ENCODE data around the gene UBE3B. TPM values are rescaled to one million over a fixed set of nuclear protein-coding genes. Genes with fewer than 3 reads are reported as not detected.

The UBE3B gene
- total RNA-seq, 1 experiment from 2014 or later: 48.0 TPM

DNA sequence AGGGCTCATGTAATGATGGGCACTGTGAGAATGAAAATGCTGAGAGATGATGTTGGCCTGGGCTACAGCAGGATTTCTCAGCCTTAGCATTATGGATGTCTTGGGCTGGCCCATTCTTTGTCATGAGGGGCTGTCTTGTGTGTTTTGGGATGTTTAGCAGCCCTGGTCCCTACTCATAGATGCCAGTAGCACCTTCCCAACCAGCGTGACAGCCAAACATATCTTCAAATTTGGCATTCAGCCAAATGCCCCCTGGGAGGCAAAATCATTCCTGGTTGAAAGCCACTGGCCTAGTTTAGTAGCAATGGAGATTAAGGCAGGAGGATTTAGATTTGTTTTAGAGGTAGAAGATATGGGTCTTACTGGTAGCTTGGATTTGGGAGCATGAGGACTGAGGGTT lies 26.6 kb downstream of the UBE3B start:
- intact Hi-C loops (cut with micrococcal nuclease; ENCODE audit: unreplicated experiment): no loop called here
- peaks cover 9% of the 10 kb centered on the region; the same call in 1 of the 2 replicates for H3K36me3 ChIP-seq (ENCODE audit: low read depth)

DNA sequence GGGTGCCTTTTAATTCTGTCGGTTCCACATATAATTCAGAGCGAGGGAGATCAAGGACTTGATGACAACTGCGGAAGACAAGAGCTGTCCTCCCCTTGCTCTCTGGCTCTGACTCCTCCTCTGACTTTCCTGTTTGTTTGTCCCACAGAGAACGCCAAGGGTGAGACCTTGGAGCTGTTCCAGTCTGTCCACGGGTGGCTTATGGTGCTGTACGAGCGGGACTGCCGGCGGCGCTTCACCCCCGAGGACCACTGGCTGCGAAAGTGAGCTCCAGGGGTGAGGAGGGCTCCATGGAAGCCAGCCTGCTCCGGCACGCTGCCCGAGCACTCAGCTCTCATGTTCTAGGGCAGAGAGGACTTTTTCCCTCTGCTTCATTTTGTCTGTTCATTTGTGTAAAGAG lies 32.8 kb downstream of the UBE3B start:
- no TSS peak for BruUV-seq (replicated peaks)

More for the DNA sequence above, 26.6 kb downstream of the UBE3B start:
- H3K9me2 ChIP-seq (ENCODE audit: insufficient read depth): no peaks in the 10 kb centered on the region
- H3K4me3 ChIP-seq: no peak overlapping the region
- TF ChIP-seq EZH2 (IDR thresholded peaks at IDR 0.05; ENCODE audit: low read depth): no peak
- TF ChIP-seq, protein P1, sequence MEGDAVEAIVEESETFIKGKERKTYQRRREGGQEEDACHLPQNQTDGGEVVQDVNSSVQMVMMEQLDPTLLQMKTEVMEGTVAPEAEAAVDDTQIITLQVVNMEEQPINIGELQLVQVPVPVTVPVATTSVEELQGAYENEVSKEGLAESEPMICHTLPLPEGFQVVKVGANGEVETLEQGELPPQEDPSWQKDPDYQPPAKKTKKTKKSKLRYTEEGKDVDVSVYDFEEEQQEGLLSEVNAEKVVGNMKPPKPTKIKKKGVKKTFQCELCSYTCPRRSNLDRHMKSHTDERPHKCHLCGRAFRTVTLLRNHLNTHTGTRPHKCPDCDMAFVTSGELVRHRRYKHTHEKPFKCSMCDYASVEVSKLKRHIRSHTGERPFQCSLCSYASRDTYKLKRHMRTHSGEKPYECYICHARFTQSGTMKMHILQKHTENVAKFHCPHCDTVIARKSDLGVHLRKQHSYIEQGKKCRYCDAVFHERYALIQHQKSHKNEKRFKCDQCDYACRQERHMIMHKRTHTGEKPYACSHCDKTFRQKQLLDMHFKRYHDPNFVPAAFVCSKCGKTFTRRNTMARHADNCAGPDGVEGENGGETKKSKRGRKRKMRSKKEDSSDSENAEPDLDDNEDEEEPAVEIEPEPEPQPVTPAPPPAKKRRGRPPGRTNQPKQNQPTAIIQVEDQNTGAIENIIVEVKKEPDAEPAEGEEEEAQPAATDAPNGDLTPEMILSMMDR (conservative IDR thresholded peaks at IDR 0.05): no peak
- H2AFZ ChIP-seq: no peak overlapping the region
- H3K27me3 ChIP-seq (ENCODE audit: insufficient read depth, low read depth): no peaks in the 10 kb centered on the region
- ChIA-PET POLR2A (ENCODE audit: unreplicated experiment) (no interaction called here), CTCF (interaction anchor here (0.6 kb wide), 1 partner anchor 85 kb away, joined by 3 read pairs; no protein-coding TSS in a partner anchor)
- H3K4me2 ChIP-seq: no peak overlapping the region
- H3K9me3 ChIP-seq (ENCODE audit: insufficient read depth, low read depth): no peaks in the 10 kb centered on the region
- H4K20me1 ChIP-seq (ENCODE audit: insufficient read depth): no peaks in the 10 kb centered on the region
- no TSS peak for BruUV-seq (replicated peaks)
- no peaks in the 10 kb centered on the region for H3K79me2 ChIP-seq (ENCODE audit: low read depth)
- no peak for DNase-seq
- H3K4me1 ChIP-seq (replicated peaks; ENCODE audit: insufficient read depth): no peaks in the 10 kb centered on the region
- H3F3A ChIP-seq (ENCODE audit: insufficient read depth, low read depth): no peaks in the 10 kb centered on the region
- H3K27ac ChIP-seq: no peak overlapping the region

DNA sequence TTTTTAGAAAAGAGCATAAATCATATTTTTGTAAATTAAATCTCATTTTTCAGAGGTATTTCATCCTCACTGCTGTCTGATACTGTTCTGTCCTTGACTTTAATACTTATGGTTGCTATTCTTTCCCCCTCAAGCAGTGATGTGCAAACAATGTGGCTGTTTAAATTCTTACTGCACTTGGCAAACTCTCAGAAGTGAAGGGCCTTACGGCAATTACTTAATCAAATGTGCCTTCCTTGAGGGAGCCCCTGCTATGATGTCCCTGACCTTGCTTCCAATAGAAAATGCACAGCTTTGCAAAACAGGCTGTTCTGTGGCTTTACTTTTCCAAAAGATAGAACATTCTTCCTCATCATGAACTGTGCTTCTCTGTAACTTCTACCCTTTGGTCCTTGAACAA lies 35.2 kb downstream of the UBE3B start:
- intact Hi-C loops (cut with micrococcal nuclease; ENCODE audit: unreplicated experiment): no loop called here
- H3K79me2 ChIP-seq (ENCODE audit: low read depth): no peaks in the 10 kb centered on the region
- H3K9me3 ChIP-seq (ENCODE audit: insufficient read depth, low read depth): no peaks in the 10 kb centered on the region
- H4K20me1 ChIP-seq (ENCODE audit: insufficient read depth): no peaks in the 10 kb centered on the region
- TF ChIP-seq, protein P1 (conservative IDR thresholded peaks at IDR 0.05): no peak
- TF ChIP-seq EZH2 (IDR thresholded peaks at IDR 0.05; ENCODE audit: low read depth): no peak
- H3K27me3 ChIP-seq (ENCODE audit: insufficient read depth, low read depth): no peaks in the 10 kb centered on the region
- BruUV-seq (replicated peaks): no TSS peak
- H3K4me1 ChIP-seq (replicated peaks; ENCODE audit: insufficient read depth): no peaks in the 10 kb centered on the region
- no peak overlapping the region for H2AFZ ChIP-seq
- no peak overlapping the region for H3K4me2 ChIP-seq
- no peaks in the 10 kb centered on the region for H3F3A ChIP-seq (ENCODE audit: insufficient read depth, low read depth)
- DNase-seq: no peak
- ChIA-PET CTCF (no interaction called here), POLR2A (ENCODE audit: unreplicated experiment) (no interaction called here)
- no peaks in the 10 kb centered on the region for H3K36me3 ChIP-seq (ENCODE audit: low read depth)
- H3K4me3 ChIP-seq: no peak overlapping the region
- H3K27ac ChIP-seq: no peak overlapping the region
- H3K9me2 ChIP-seq (ENCODE audit: insufficient read depth): no peaks in the 10 kb centered on the region

More for the DNA sequence above, 32.8 kb downstream of the UBE3B start:
- TF ChIP-seq, protein P1 (conservative IDR thresholded peaks at IDR 0.05): no peak
- TF ChIP-seq EZH2 (IDR thresholded peaks at IDR 0.05; ENCODE audit: low read depth): no peak
- Histone ChIP-seq H2AFZ (no peak overlapping the region), H3K27ac (no peak overlapping the region), H3K9me3 (ENCODE audit: insufficient read depth, low read depth) (no peaks in the 10 kb centered on the region), H3K4me1 (replicated peaks; ENCODE audit: insufficient read depth) (no peaks in the 10 kb centered on the region), H3F3A (ENCODE audit: insufficient read depth, low read depth) (no peaks in the 10 kb centered on the region), H3K79me2 (ENCODE audit: low read depth) (no peaks in the 10 kb centered on the region), H3K9me2 (ENCODE audit: insufficient read depth) (no peaks in the 10 kb centered on the region), H3K27me3 (ENCODE audit: insufficient read depth, low read depth) (no peaks in the 10 kb centered on the region), H3K4me2 (no peak overlapping the region), H4K20me1 (ENCODE audit: insufficient read depth) (no peaks in the 10 kb centered on the region), H3K36me3 (ENCODE audit: low read depth) (no peaks in the 10 kb centered on the region), H3K4me3 (no peak overlapping the region)
- ChIA-PET CTCF (interaction anchor here (0.6 kb wide), 1 partner anchor 50 kb away, joined by 3 read pairs; no protein-coding TSS in a partner anchor), POLR2A (ENCODE audit: unreplicated experiment) (no interaction called here)
- intact Hi-C loops (cut with micrococcal nuclease; ENCODE audit: unreplicated experiment): no loop called here
- DNase-seq: no peak

Data from PC-9 (cell line).